ENCODE data around the gene SH2D5. TPM values are rescaled to one million over a fixed set of nuclear protein-coding genes. Genes with fewer than 3 reads are reported as not detected.

The SH2D5 gene
- polyA plus RNA-seq (2013, experiment 1 of 2) = 2.1 TPM
- 1.9 TPM for polyA plus RNA-seq (2013, experiment 2 of 2)

- Histone ChIP-seq H3K27ac (ENCODE audit: low read depth, low read length, severe bottlenecking) (peak within 1 kb of the TSS; percentile 62), H3K9me3 (ENCODE audit: control insufficient read depth, low read length) (no peaks in the 10 kb centered on the region)
- 3 to 4% methylated on average over 28 to 30 of the region's 38 CpGs for WGBS, 2 experiments (ENCODE audit: insufficient coverage in 2 of 2)
Measured at GRCh38 chr1:20732588-20733359, at the start of gene SH2D5. Gene SH2D5 (minus strand): TSS chr1:20732703. CDS start chr1:20728044, 4,659 bp downstream.

GRCh38 chr1:20775700-20776099 lies 43.2 kb upstream of the SH2D5 start:
- no peaks in the 10 kb centered on the region for H3K9me3 ChIP-seq (ENCODE audit: control insufficient read depth, low read length)
- peaks cover 92% of the 10 kb centered on the region for H3K36me3 ChIP-seq (ENCODE audit: control insufficient read depth, insufficient read depth, low read length)
- WGBS, 2 experiments (ENCODE audit: insufficient coverage in 2 of 2) = 100% methylated on average over 1 of the region's 4 CpGs; no CpG with 5 or more reads in 1 of the 2 experiments
- H3K4me1 ChIP-seq (ENCODE audit: control insufficient read depth, insufficient read depth, low read length, poor library complexity, severe bottlenecking) = no peaks in the 10 kb centered on the region
- H3K27ac ChIP-seq (ENCODE audit: low read depth, low read length, severe bottlenecking) = no peak overlapping the region
- H3K4me3 ChIP-seq (ENCODE audit: extremely low read depth, insufficient read depth, low read length, poor library complexity, severe bottlenecking) = no peak overlapping the region

More at GRCh38 chr1:20732588-20733359, at the start of gene SH2D5:
- peak within 1 kb of the TSS; percentile 45 for H3K4me3 ChIP-seq (ENCODE audit: extremely low read depth, insufficient read depth, low read length, poor library complexity, severe bottlenecking)
- peaks cover 13% of the 10 kb centered on the region for H3K4me1 ChIP-seq (ENCODE audit: control insufficient read depth, insufficient read depth, low read length, poor library complexity, severe bottlenecking)
- H3K36me3 ChIP-seq (ENCODE audit: control insufficient read depth, insufficient read depth, low read length) = peaks cover 18% of the 10 kb centered on the region

DNA sequence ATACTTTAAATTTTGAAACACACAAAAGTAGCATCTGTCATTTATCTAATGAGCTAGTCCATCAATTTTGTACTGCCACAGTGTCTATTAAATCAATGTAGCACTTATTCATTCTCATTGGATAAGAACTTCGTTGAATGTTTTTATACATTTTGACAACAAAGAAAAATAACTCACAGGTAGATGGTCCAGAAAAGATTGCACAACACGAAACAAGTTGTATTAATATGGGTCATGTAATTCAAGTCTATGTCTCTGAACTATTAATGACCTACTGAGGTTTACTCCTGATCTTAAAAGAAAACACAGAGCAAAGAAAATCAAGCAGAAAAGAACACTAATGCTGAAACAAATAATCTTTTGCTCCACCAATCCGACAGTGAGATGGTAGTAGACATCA lies 39.3 kb upstream of the SH2D5 start:
- Histone ChIP-seq H3K4me3 (ENCODE audit: extremely low read depth, insufficient read depth, low read length, poor library complexity, severe bottlenecking) (no peak overlapping the region), H3K9me3 (ENCODE audit: control insufficient read depth, low read length) (no peaks in the 10 kb centered on the region), H3K36me3 (ENCODE audit: control insufficient read depth, insufficient read depth, low read length) (peaks cover 98% of the 10 kb centered on the region), H3K4me1 (ENCODE audit: control insufficient read depth, insufficient read depth, low read length, poor library complexity, severe bottlenecking) (no peaks in the 10 kb centered on the region), H3K27ac (ENCODE audit: low read depth, low read length, severe bottlenecking) (no peak overlapping the region)
- WGBS, 2 experiments (ENCODE audit: insufficient coverage in 2 of 2) = no CpG with 5 or more reads among the region's 3 CpGs

- no peaks in the 10 kb centered on the region for H3K4me1 ChIP-seq (ENCODE audit: control insufficient read depth, insufficient read depth, low read length, poor library complexity, severe bottlenecking)
- peaks cover 98% of the 10 kb centered on the region for H3K36me3 ChIP-seq (ENCODE audit: control insufficient read depth, insufficient read depth, low read length)
- no peak overlapping the region for H3K27ac ChIP-seq (ENCODE audit: low read depth, low read length, severe bottlenecking)
- no peak overlapping the region for H3K4me3 ChIP-seq (ENCODE audit: extremely low read depth, insufficient read depth, low read length, poor library complexity, severe bottlenecking)
- WGBS, 2 experiments (ENCODE audit: insufficient coverage in 2 of 2) = 95 to 100% methylated on average over 3 to 5 of the region's 6 CpGs
- H3K9me3 ChIP-seq (ENCODE audit: control insufficient read depth, low read length) = no peaks in the 10 kb centered on the region
Measured at GRCh38 chr1:20770314-20771087, 38.0 kb upstream of the SH2D5 start.

- Histone ChIP-seq H3K27ac (ENCODE audit: low read depth, low read length, severe bottlenecking) (no peak overlapping the region), H3K36me3 (ENCODE audit: control insufficient read depth, insufficient read depth, low read length) (peaks cover 99% of the 10 kb centered on the region), H3K9me3 (ENCODE audit: control insufficient read depth, low read length) (no peaks in the 10 kb centered on the region), H3K4me1 (ENCODE audit: control insufficient read depth, insufficient read depth, low read length, poor library complexity, severe bottlenecking) (no peaks in the 10 kb centered on the region), H3K4me3 (ENCODE audit: extremely low read depth, insufficient read depth, low read length, poor library complexity, severe bottlenecking) (no peak overlapping the region)
Measured at GRCh38 chr1:20767271-20767670, 34.8 kb upstream of the SH2D5 start.

DNA sequence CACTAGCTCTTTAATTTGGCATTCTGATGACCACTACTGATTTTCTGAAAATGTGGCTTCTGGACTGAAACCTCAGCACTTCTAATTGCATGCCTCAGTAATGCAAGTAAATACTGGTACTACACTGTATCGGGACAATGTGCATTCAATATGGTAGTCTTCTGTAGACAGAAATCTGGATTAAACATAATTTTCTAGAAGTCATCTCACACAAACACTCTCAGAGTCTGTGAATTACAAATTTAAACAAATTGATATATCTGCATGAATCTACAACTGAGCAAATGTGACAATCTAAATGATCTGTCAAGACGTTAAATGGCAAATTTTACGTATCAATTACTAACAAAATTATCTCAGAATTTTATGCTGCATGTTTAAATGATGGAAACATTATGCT lies 30.9 kb upstream of the SH2D5 start:
- H3K4me3 ChIP-seq (ENCODE audit: extremely low read depth, insufficient read depth, low read length, poor library complexity, severe bottlenecking) = no peak overlapping the region
- H3K4me1 ChIP-seq (ENCODE audit: control insufficient read depth, insufficient read depth, low read length, poor library complexity, severe bottlenecking) = no peaks in the 10 kb centered on the region
- WGBS, 2 experiments (ENCODE audit: insufficient coverage in 2 of 2) = no CpG with 5 or more reads among the region's 3 CpGs
- H3K36me3 ChIP-seq (ENCODE audit: control insufficient read depth, insufficient read depth, low read length) = peaks cover 100% of the 10 kb centered on the region
- no peak overlapping the region for H3K27ac ChIP-seq (ENCODE audit: low read depth, low read length, severe bottlenecking)
- no peaks in the 10 kb centered on the region for H3K9me3 ChIP-seq (ENCODE audit: control insufficient read depth, low read length)

GRCh38 chr1:20760322-20760721 lies 27.8 kb upstream of the SH2D5 start:
- Histone ChIP-seq H3K4me1 (ENCODE audit: control insufficient read depth, insufficient read depth, low read length, poor library complexity, severe bottlenecking) (no peaks in the 10 kb centered on the region), H3K4me3 (ENCODE audit: extremely low read depth, insufficient read depth, low read length, poor library complexity, severe bottlenecking) (no peak overlapping the region), H3K36me3 (ENCODE audit: control insufficient read depth, insufficient read depth, low read length) (peaks cover 97% of the 10 kb centered on the region), H3K27ac (ENCODE audit: low read depth, low read length, severe bottlenecking) (no peak overlapping the region), H3K9me3 (ENCODE audit: control insufficient read depth, low read length) (no peaks in the 10 kb centered on the region)
- WGBS, 2 experiments (ENCODE audit: insufficient coverage in 2 of 2) = 87 to 96% methylated on average over 6 of the region's 6 CpGs

DNA sequence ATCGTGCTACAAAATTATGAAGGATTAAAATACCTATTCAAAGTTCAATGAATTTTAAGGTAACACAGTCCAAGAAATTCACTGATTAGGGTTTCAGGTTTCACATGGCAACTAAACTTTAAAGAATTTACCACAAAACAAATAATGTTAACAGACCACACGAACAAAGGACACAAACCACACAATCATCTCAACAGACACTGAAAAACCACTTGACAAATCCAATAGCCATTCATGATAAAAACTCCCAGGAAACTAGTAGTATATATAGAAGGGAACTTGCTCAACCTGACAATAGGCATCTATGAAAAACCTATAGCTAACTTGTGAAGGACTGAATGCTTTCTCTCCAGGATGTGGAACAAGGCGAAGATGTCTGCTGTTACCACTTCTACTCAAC lies 21.1 kb upstream of the SH2D5 start:
- no peak overlapping the region for H3K27ac ChIP-seq (ENCODE audit: low read depth, low read length, severe bottlenecking)
- no peaks in the 10 kb centered on the region for H3K9me3 ChIP-seq (ENCODE audit: control insufficient read depth, low read length)
- no CpG with 5 or more reads among the region's 3 CpGs for WGBS, 2 experiments (ENCODE audit: insufficient coverage in 2 of 2)
- H3K4me1 ChIP-seq (ENCODE audit: control insufficient read depth, insufficient read depth, low read length, poor library complexity, severe bottlenecking) = peaks cover 7% of the 10 kb centered on the region
- H3K4me3 ChIP-seq (ENCODE audit: extremely low read depth, insufficient read depth, low read length, poor library complexity, severe bottlenecking) = no peak overlapping the region
- H3K36me3 ChIP-seq (ENCODE audit: control insufficient read depth, insufficient read depth, low read length) = peaks cover 90% of the 10 kb centered on the region

- WGBS, 2 experiments (ENCODE audit: insufficient coverage in 2 of 2) = 71 to 86% methylated on average over 1 of the region's 3 CpGs
- no peak overlapping the region for H3K4me3 ChIP-seq (ENCODE audit: extremely low read depth, insufficient read depth, low read length, poor library complexity, severe bottlenecking)
- no peak overlapping the region for H3K27ac ChIP-seq (ENCODE audit: low read depth, low read length, severe bottlenecking)
- no peaks in the 10 kb centered on the region for H3K9me3 ChIP-seq (ENCODE audit: control insufficient read depth, low read length)
- H3K4me1 ChIP-seq (ENCODE audit: control insufficient read depth, insufficient read depth, low read length, poor library complexity, severe bottlenecking) = peaks cover 7% of the 10 kb centered on the region
- peaks cover 90% of the 10 kb centered on the region for H3K36me3 ChIP-seq (ENCODE audit: control insufficient read depth, insufficient read depth, low read length)
Measured at GRCh38 chr1:20751462-20751990, 19.0 kb upstream of the SH2D5 start.

DNA sequence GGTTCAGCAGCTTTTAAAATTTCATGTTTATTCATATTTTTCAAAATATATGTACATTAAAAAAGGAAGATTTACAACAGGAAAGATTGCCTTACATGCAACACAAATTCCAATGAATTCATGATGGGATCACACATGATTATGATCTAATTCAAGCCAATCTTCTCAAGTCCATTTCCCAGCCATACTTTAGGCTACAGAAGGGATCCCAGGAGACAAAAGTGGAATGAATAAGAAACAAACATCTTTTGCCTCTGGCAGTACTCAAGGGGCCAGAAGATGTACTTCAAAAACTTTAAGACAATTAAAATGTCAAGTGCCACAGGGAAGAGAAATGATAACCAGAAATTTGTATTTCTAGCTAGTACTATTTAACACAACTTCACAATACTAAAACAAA lies 10.2 kb upstream of the SH2D5 start:
- Histone ChIP-seq H3K27ac (ENCODE audit: low read depth, low read length, severe bottlenecking) (no peak overlapping the region), H3K4me3 (ENCODE audit: extremely low read depth, insufficient read depth, low read length, poor library complexity, severe bottlenecking) (no peak overlapping the region), H3K4me1 (ENCODE audit: control insufficient read depth, insufficient read depth, low read length, poor library complexity, severe bottlenecking) (peaks cover 3% of the 10 kb centered on the region), H3K36me3 (ENCODE audit: control insufficient read depth, insufficient read depth, low read length) (peaks cover 82% of the 10 kb centered on the region), H3K9me3 (ENCODE audit: control insufficient read depth, low read length) (no peaks in the 10 kb centered on the region)

- Histone ChIP-seq H3K36me3 (ENCODE audit: control insufficient read depth, insufficient read depth, low read length) (peaks cover 77% of the 10 kb centered on the region), H3K4me3 (ENCODE audit: extremely low read depth, insufficient read depth, low read length, poor library complexity, severe bottlenecking) (no peak overlapping the region), H3K9me3 (ENCODE audit: control insufficient read depth, low read length) (no peaks in the 10 kb centered on the region), H3K4me1 (ENCODE audit: control insufficient read depth, insufficient read depth, low read length, poor library complexity, severe bottlenecking) (peaks cover 3% of the 10 kb centered on the region), H3K27ac (ENCODE audit: low read depth, low read length, severe bottlenecking) (no peak overlapping the region)
- WGBS, 2 experiments (ENCODE audit: insufficient coverage in 2 of 2) = no CpG with 5 or more reads among the region's 2 CpGs
Measured at GRCh38 chr1:20740781-20741180, 8.3 kb upstream of the SH2D5 start.

Measured in mesodermal cell (in vitro differentiated cells).